Adipose tissue (tissue), 3 donors: Measurements from ENCODE around the gene WDR93. TPM values are rescaled to one million over a fixed set of nuclear protein-coding genes. Genes with fewer than 3 reads are reported as not detected.
A peak's percentile ranks its signal among the peaks of the same experiment; 100 is the strongest.

Experiments used
- H3K27ac ChIP-seq: one replicate; pipeline ENCODE4 v1.5.1; 2013; ENCODE audit warnings: low read depth, low read length
- WGBS, 3 donors: extraction: QIAGEN DNeasy Blood & Tissue Kit; methylation state at CpG; one replicate each; pipeline ENCODE4 v1.1.7; 2013; 5-methylcytosine and 5-hydroxymethylcytosine counted together
- polyA plus RNA-seq, 3 donors: library from polyadenylated mRNA; stranded (reverse); fragments of 200-250 nt; gene quantifications; one replicate each; pipeline ENCODE4 v1.2.3, GENCODE V29; 2013
- donor health status: healthy with polysubstance abuse.
- donor health status: Bipolar disorder and iron deficiency.
- donor health status: healthy.

WDR93 gene
- polyA plus RNA-seq, 3 donors, result 0.18 to 0.92 TPM; not detected in 1

DNA sequence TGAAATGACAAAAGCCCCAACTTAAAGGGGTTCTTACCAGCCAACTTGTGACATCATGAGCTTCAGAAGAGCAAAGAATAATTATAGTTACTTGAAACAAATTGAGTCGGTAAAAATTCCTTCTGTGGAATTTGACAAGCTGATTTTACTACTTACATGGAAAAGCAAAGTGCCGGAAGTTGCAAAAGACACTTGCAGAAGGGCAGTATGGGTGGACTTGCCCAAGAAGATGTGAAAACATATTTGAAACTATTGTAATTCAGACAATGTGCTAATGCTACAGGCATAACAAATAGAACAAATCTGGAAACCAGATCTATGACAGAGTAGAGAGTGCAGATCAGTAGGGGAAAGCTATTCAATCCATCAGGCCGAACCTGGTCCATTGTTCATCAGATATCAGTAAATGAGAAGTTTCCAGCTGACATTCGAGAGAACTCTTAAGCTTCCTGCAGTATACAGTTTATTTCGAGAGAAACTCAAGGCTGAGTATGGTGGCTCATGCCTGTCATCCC is 32.9 kb upstream of the WDR93 start:
- no peak overlapping the region for H3K27ac ChIP-seq
- WGBS, 3 donors, result 83 to 86% (median 86%) methylated on average over 5 of the region's 5 CpGs

- WGBS, 3 donors, result 85 to 92% (median 90%) methylated on average over 2 of the region's 2 CpGs
- no peak overlapping the region for H3K27ac ChIP-seq
Measured at GRCh38 chr15:89659295-89659694, 31.3 kb upstream of the WDR93 start.

DNA sequence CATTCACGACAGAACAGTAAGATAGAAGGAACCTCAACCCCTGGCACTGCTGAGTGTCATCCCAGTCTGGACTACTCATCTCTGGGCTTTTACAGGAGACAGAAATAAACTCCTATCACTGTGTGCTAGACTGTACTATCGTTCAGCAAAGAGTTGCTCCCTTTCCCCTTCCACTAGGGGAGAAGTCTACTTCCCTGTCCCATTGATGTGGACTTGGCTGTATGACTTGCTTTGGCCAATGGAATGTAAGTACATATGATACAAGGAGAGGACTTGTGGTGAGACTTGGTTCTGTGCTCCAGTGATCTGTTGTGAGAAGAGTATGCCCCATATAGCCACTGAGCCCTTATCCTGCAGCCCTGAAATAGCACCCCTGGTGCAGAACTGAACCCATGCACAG is 30.1 kb upstream of the WDR93 start:
- 83 to 88% (median 88%) methylated on average over 2 of the region's 2 CpGs for WGBS, 3 donors
- H3K27ac ChIP-seq, result no peak overlapping the region

DNA sequence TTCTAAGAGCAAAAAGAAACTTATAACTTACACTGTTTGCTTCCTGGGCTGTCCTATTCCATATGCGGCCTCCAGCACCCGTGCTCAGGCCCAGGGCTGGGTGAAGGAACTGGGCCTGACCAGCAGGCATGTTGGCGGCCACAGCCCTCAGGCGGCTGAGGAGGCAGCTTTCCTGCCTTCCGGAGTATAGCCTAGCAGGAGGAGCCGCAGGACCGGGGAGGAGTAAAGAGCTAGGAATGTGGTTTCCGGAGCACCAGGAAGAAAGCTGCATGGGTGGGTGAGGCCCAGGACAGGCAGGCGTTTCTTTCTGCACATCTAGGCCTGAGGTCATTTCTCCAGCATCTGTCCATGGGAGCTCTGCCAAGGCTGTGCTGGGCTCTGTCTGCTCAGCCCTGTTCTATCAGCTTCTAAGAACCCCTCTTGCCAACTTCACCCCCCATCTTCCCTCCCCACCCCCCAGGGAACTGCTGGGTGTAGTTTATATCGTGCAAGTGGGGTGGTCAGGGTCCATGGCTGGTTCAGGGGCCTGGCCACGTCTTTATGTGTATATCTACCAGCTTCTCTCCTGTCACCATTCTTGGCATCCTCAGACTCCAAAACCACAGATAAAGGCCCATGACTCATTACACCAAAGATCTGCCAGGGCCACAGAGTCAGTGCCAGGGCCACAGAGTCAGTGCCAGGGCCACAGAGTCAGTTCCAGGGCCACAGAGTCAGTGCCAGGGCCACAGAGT is 27.6 kb upstream of the WDR93 start:
- no peak overlapping the region for H3K27ac ChIP-seq
- WGBS, 3 donors, result 30 to 77% (median 32%) methylated on average over 11 of the region's 11 CpGs

DNA sequence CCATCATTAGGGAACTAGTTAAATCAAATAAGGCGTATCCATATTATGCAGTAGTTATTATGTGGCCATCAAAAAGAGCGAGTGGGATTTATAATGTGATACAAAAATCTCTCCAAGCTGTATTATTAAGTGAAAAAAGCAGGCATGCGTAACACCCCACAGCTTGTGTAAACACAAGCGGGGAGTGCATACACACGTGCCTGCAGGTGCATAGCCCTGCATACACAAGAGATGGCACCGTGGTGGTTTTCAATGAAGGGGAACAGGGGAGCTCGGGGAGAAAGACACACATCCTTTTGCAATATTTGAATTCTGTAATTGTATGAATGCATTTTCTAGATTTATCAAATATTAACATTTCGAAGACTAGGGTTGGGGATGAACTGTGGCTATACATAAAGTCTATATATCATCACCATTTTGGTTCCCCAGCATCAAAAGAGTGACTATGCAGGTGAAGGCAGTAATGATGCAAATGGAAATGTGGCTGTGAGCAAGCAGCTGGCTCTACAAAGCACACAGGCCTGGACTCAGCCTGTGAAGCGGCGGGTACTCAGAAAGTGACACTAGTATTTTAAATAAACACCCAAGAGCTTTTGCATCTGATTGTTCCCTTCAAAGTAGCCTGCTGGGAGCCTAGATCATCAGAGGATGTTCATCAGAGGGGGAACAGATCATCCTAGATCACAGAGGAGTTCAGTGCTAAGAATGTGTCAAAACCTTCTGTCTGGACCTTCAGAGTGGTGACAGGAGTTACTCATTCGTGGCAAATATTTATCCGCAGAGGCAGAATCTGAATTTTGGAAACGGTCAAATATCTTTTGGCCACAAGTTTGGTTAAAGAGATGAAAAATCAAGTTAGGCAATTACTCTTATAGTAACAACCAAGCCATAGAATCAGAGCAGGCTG is 25.9 kb upstream of the WDR93 start:
- WGBS, 3 donors, result 80 to 89% (median 84%) methylated on average over 13 of the region's 13 CpGs
- H3K27ac ChIP-seq, result peak overlapping the region; percentile 58

DNA sequence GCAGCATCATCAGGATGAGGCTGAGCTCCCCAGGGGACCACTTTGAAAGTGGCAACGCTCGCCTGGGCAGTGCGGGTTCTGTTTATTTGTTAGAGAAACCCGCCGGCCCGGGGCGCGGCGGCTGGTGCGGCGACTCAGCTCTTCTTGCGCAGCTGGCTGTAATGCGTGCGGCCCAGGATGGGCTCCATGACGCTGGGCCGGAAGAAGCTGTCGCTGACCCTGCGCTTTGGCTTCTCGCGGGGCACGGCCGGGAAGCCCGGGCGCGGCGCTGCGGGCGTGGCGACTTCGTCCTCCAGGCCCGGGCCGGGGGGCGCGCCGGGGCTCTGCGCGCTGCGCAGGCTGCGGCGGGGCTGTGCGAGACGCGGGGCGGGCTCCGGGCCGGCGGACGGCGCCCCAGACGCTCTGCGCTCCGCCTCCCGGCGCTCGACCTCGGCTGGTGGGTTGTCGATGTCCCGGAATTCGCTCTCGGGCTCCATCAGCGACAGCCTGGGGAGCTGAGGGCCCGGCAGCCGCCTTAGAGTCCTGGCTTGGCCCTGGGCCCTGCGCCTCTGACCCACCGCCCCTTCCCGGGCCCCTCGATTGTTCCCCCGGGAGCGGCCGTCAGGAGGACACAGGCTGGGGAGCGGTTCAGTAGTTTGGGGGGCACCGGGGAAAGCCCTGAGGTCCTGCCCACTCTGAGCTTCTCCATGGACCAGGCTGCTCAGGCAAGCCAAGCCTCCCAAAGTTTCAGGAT is 25.0 kb upstream of the WDR93 start:
- peak overlapping the region; percentile 58 for H3K27ac ChIP-seq
- WGBS, 3 donors, result 2 to 5% (median 2%) methylated on average over 60 to 72 of the region's 72 CpGs

GRCh38 chr15:89666184-89666857 is 24.3 kb upstream of the WDR93 start:
- 88 to 97% (median 89%) methylated on average over 8 of the region's 8 CpGs for WGBS, 3 donors
- H3K27ac ChIP-seq, result peak overlapping the region; percentile 58

GRCh38 chr15:89666858-89667705 is 23.5 kb upstream of the WDR93 start:
- WGBS, 3 donors, result 71 to 87% (median 79%) methylated on average over 13 of the region's 13 CpGs
- H3K27ac ChIP-seq, result no peak overlapping the region

DNA sequence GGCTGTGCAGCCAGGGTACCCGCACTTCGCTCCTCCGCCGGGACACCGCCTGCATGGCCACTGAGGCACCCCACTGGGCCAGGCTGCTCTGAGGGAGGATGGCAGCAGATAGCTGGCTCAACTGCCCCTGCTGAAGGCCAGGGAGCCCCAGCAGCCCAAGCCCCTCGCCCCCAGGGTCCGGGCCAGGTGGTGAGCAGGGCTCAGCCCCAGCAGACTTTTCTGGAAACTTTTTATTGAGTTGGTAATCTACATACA is 23.0 kb upstream of the WDR93 start:
- WGBS, 3 donors, result 95 to 98% (median 97%) methylated on average over 7 of the region's 7 CpGs
- H3K27ac ChIP-seq, result no peak overlapping the region

- H3K27ac ChIP-seq, result no peak overlapping the region
- 91 to 94% (median 93%) methylated on average over 3 of the region's 3 CpGs for WGBS, 3 donors
Measured at GRCh38 chr15:89668171-89668570, 22.4 kb upstream of the WDR93 start.

DNA sequence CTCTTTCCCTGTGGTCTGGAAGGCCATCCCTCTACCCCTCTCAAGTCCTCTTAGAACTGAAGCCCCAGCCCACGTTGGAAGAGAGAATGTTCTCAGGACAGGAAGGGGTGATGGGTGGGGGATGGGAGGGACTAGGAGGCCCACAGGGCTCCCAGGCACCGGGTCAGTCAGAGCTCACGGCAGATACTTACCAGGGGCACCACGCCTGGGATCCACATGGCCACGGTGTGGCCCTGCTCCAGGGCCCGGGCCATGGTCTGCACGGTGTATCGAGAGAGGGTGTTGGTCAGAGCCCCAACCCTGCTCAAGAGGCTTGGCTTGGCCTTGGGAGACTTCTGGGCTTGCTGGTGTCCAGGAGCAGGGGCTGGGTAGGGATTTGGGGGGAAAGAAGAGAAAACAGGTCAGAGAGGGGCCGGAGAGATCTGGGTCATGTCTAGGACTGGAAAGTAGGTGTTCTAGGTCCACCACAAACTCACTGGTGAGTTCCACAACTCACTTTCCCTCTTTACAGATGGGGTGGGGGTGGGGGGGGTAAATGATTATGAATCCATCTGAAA is 21.2 kb upstream of the WDR93 start:
- WGBS, 3 donors, result 70 to 76% (median 74%) methylated on average over 9 of the region's 9 CpGs

DNA sequence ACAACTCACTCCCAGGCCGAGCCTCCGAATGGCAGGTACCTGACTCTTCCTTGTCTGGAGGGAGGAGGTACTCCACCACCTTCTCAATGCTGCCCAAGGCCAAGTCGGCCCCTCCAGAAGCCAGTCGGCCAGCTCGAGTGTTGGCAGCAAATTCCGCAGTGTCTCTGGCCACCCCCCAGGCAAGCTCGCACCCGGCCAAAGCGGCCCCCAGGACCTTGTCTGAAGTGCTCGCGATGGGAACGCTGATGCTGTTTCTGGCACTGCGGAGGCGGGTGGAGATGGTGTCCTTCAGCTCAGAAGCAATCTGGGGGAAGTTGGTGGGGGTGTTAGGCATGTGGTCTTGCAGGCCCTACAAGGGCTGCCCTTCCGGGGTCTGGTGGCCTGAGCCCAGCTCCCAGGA is 20.7 kb upstream of the WDR93 start:
- 89 to 91% (median 90%) methylated on average over 15 of the region's 15 CpGs for WGBS, 3 donors
- H3K27ac ChIP-seq, result no peak overlapping the region

More for the DNA sequence above, 21.2 kb upstream of the WDR93 start:
- no peak overlapping the region for H3K27ac ChIP-seq

DNA sequence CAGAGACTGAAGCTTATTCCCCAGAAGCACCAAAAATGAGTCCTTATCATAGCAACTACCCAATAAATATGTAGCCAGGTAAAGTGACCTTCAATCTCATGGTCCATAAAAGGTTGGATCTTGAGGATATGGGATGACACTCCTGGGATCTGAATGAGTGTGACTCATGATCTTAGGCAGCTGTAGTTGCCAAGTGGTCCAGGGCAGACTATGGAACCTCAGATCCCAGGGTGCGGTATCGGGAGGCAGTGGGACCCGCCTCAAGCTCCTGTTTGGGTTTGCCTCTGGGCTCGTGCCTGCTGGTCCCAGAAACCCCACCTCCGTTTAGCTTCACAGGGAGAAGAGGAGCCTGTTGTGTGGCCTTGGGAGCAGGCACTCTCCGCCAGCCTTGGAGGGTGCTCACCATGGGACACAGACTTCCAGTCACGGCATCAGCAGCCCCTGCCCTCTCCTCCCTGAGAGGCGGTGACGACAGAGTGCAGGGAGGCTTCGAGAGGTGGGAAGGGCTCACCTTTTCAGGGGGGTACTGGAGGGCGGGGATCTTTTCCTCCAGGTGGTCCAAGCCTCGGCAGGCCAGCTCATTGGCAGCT is 19.5 kb upstream of the WDR93 start:
- WGBS, 3 donors, result 75 to 86% (median 85%) methylated on average over 12 of the region's 12 CpGs

GRCh38 chr15:89671687-89672086 is 18.9 kb upstream of the WDR93 start:
- H3K27ac ChIP-seq, result no peak overlapping the region
- WGBS, 3 donors, result 52 to 62% (median 53%) methylated on average over 4 of the region's 4 CpGs

More for the DNA sequence above, 19.5 kb upstream of the WDR93 start:
- H3K27ac ChIP-seq, result no peak overlapping the region

DNA sequence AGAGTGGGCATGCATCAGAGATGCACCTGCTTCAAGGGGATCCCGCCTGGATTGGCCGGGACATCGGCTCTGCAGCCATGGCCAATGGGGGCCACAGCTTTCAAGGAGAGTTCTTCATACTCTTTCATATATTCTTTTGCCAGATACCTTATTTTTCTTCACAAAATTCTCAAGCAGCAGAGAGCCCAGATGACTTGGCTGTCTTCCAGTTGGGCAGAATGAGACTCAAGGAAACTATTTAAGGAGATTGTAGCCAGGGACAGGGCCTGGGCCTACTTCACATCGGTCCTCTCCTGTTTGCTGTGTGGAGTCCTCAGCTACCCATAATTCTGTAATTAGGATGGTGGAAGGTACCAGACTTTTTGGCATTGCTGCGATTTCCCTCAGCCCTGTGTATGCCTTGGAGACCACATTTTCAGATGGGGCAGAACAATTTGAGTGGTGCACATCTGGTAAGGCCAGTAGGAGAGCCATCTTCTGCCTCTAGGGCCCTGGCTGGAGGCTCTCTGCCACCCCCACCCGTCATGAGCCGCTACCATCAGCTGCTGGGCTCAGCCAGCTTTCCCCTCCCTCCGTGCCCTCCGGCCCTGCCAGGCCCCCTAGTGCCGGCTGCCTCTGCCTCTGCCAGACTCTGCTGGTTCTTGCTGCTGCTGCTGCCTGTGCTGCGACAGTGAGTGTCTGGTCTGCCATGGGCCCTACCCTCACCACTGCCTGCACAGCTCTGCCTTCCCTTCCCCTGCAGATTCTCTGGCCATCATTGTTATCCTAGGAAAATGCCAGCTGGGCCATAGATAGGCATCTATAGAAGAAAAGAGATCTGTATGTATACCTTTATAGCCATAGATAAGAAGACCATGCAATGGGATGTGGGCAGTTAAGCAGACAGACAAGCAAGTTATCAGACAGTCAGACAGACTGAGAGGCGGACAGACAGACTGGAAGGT is 18.1 kb upstream of the WDR93 start:
- H3K27ac ChIP-seq, result no peak overlapping the region
- 80 to 90% (median 86%) methylated on average over 12 of the region's 12 CpGs for WGBS, 3 donors

GRCh38 chr15:89673165-89673512 is 17.5 kb upstream of the WDR93 start:
- 60 to 74% (median 62%) methylated on average over 12 of the region's 12 CpGs for WGBS, 3 donors
- no peak overlapping the region for H3K27ac ChIP-seq
